Measurements from ENCODE around the gene ZBTB17.
"Not testable (repeated sequence)": the region's sequence is repeated elsewhere in the genome, so short reads cannot be mapped to it uniquely, and the experiment has no call there.

The ZBTB17 gene

GRCh38 chr1:15985611-15986297 is 9.9 kb upstream of the ZBTB17 start:
- DNase-seq: no peak

DNA sequence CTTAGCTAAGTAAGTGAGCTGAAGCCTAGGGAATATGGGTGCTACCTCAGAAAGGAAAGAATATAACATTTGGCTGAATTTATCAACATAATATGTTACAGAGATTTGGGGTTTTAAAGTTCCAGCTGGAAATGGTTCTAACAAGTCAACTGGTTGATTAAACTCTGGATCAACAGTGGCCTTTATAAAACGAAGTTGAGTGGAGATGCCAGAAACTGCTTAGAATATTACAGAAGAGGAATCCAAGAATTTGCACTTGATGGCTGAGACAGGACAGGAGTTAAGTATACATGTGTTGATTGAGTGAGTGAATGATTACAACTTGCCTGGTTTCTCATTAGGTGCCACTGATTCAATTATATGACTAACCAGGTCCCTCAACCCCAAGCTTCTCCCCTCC is 7.4 kb upstream of the ZBTB17 start:
- no peak for DNase-seq

GRCh38 chr1:15981679-15982078 is 5.8 kb upstream of the ZBTB17 start:
- no peak for DNase-seq

- DNase-seq: not testable (repeated sequence)
Observed at GRCh38 chr1:15977947-15978346, 2.0 kb upstream of the ZBTB17 start.

DNA sequence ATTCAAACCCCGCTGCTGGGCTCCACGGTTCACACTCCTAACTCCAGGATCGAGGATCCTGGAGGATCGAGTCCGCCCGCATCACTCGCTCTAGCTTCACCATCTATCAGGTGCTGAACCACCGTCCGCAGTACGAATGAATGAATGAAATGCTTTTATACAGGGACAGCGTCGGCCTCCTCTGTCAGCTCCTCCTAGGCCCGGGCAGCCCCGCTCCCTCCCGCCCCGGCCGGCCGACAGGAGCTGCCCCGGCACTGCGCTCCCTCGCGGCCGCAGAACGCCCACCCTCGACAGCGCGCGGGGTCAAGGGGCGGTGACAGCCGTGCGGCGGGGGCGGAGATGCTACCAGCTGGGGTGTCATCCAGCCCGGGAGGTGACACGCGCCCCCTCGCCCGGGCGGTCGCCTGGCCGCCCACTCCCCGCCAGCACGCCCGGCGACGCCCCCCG is 520 bp downstream of the ZBTB17 start:
- no peak for DNase-seq

GRCh38 chr1:15974855-15975254 is 1.0 kb downstream of the ZBTB17 start:
- DNase-seq: no peak

- no peak for DNase-seq
Observed at GRCh38 chr1:15973772-15974171, 2.1 kb downstream of the ZBTB17 start.

DNA sequence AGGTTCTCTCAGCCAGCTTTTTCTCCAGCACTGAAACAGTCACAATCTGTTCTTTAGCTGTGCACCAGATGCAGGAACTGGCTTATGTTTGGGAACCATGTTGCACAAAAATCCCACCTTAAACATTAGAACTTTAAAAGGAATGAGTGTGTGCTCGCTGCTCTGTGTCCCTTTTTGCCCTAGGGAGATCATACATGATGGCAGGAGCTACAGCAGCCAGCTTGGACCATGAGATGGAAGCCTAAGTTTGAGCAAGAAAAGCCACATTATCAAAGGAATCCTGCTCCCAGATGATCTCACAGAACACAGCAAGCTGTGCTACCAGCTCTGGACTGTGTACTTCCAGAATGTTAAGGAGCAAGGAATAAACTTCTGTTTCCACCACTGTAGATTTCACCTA is 3.5 kb downstream of the ZBTB17 start:
- no peak for DNase-seq

GRCh38 chr1:15970911-15971310 is 5.0 kb downstream of the ZBTB17 start:
- no peak for DNase-seq

GRCh38 chr1:15969321-15969880 is 6.5 kb downstream of the ZBTB17 start:
- no peak for DNase-seq

DNA sequence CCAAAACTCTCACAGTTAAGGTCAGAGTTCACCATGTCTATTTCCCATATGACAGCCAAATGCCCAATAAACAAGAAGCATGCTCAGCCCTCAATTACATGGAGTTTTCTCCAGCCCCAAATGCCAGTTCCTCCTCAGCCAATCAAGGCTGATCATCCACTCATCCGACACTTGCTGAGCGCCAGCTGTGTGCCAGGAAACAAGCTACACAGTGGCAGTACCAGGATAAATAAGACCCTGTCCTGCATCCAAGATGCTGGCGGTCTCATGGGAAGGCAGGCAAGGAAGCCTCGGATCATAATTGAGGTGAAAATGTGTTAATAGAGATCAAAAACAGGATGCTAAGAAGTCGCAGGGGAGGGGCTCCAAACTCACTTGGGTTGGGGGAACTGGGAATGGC is 7.7 kb downstream of the ZBTB17 start:
- no peak for DNase-seq

- no peak for DNase-seq
Observed at GRCh38 chr1:15966956-15967344, 9.0 kb downstream of the ZBTB17 start.

DNA sequence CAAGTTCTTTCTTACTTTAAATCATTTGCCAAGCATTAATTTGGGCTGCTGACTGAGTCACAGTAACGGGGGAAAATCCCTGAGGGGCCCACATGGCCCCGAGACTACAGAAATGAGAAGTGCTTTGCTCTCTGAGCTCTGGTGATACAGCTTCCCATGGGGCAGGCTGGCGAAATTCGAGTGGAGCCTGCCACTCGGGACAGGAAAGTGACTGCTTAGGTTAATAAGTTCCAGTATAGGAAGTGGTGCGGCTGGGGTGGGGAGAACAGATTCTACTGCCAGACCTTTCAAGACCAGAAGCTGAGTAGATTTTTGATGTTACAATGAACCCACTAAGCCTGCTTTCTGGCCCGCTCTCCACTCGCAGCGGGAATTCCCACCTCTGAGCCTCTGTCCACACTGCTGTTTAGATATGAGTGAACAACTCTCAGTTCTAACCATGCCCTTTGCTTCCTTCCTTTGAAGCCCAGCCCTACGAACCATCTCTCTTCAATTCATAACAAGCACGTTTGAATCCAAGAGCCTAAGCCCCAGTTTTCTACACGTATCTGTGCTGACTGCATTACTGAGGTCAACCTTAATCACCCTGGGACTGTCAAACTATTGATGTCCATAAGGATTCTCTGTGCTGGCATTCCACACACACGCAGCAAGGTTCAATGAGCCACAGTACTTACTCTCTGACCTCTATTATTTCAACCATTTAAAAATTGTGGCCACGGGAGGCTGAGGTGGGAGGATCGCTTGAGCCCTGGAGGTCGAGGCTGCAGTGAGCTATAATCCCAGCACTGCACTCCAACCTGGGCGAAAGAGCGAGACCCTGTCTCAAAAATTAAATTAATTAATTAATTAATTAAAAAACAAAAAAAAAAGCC is 9.6 kb downstream of the ZBTB17 start:
- DNase-seq: no peak

DNA sequence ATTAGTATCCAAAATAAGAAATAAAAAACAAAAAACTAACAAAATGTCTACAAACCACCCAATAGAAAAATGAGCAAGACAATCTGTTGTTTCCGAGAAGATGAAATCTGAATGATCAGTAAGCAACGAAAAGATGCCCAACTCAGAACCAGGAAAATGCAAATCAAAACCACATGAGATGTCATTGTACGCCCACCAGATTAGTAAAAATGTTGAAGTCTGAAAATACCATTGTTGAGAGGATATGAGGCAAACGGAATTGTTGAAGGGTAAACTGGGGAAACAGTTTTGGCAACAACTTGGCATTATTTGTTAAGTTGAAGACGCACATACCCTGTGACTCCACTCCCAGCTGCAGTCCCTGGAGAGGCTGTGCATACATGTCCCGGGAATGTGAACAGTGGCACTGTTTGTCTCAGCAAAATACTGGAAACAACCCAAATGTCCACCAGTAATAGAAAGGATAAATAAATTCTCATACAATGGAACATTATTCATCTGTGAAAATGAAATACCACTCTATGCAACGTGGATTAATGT is 10.6 kb downstream of the ZBTB17 start:
- no peak for DNase-seq

- DNase-seq: no peak
Observed at GRCh38 chr1:15963968-15964648, 11.8 kb downstream of the ZBTB17 start.

GRCh38 chr1:15963363-15963967 is 12.4 kb downstream of the ZBTB17 start:
- no peak for DNase-seq

DNA sequence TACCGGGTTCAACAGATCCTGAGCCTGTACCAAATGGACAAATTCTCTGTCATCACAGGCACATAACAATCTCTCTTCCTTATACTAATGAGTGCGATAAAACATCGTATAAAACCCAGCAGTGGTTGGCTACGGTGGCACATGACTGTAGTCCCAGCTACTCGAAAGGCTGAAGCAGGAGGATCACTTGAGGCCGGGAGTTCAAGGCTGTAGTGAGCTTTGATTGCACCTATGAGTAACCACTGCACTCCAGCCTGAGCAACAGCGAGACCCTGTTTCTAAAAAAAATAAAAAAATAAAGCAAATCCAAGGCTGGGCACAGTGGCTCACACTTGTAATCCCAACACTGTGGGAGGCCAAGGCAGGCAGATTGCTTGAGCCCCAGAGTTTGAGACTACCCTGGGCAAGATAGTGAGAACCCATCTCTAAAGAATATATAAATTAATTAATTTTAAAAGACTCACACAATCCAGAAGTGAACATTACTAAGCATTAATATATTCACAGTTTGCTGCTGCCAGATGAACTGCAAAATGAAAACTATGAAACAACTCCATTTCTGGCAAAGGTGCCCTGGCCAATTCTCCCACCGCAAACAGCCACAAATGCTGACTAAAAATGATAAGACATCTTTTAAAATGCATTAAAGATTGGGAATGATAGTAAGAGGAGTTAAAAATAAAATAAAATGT is 13.1 kb downstream of the ZBTB17 start:
- DNase-seq: no peak

DNA sequence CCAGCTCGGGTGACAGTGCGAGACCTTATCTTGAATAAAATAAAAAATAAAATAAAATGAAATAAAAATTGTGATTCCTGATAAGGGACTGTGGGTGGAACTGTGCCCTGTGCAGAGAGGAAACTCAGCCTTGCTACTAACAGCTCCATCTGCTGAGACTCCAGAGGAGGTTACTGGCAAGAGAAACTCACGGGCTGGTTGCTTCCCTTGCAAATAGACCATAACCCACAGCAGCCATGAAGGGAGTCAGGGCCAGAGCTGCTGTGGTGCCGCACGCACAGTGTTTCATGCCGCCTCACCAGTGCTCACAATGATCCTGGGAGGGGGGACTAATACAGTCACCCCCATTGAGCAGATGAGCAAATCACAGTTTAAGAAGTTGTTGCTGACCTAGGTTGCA is 13.7 kb downstream of the ZBTB17 start:
- no peak for DNase-seq

GRCh38 chr1:15961492-15961891 is 14.4 kb downstream of the ZBTB17 start:
- no peak for DNase-seq

GRCh38 chr1:15960808-15961207 is 15.1 kb downstream of the ZBTB17 start:
- no peak for DNase-seq

DNA sequence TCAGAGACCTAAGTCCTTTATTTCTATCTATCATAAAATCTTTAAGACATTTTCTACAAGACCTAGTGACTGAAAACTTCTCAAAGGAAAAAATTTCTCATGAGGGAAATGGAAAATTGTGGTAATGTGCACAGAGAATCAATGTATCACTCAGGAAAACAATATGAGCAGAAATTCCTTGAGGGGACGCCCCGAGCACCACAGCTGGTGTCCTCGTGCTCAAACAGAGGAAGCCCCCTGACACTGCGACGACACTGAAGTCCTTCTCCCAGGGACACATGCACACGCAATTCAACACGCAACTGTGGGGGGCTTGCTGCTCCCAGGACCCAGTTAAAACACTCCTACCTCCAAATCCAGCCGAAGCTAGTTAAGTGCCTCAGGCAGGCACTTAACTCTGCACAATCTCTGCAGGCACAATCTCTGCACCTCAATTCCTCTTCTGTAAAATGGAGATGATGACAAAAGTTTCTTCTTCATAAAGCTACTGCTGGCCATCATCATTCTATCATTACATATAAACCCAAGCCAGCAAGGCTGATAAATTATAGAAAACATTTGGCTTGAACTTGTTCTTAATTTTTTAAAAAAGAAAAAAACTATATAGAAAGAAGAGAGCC is 16.0 kb downstream of the ZBTB17 start:
- no peak for DNase-seq

DNA sequence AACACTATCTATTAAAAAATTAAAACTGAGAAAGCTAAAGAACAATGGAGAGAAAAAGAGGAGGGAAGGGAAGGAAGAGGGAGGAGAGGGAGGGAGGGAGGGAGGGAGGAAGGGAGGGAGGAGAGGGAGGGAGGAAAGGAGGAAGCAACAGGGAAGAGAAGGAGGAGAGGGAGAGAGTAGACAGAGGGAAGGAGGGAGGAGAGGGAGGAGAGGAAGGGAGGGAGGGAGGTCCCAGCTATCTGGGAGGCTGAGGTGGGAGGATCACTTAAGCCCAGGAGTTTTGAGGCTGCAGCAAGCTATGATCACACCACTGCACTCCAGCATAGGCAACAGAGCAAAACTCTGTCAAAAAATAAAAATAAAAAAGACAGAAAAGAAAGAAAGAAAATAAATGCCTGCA is 16.5 kb downstream of the ZBTB17 start:
- no peak for DNase-seq
